Measurements from ENCODE around the gene TMEM39B.

GRCh38 chr1:32035119-32035518, 37.6 kb upstream of the TMEM39B start:
- TF ChIP-seq CTCF (IDR thresholded peaks at IDR 0.05; ENCODE audit: low read length), result no peak
- TF ChIP-seq EZH2 (IDR thresholded peaks at IDR 0.05; ENCODE audit: borderline replicate concordance, low read length), result no peak
